Activated gamma-delta T cell (primary cell): Measurements from ENCODE around the gene COL23A1.
A peak's percentile ranks its signal among the peaks of the same experiment; 100 is the strongest.

ENCODE experiments used
- DNase-seq: peaks from one replicate; lab custom pipeline; 2025; lab: John Stamatoyannopoulos, UW
- total RNA-seq, 2 donors: gene quantifications; one replicate each; lab custom pipeline; 2026; lab: John Stamatoyannopoulos, UW

COL23A1 gene
- 0.39 to 0.41 reads per million in 2 donors for total RNA-seq

GRCh38 chr5:178590141-178590923 is at the start of gene COL23A1:
Gene COL23A1 (minus strand): TSS chr5:178590393.
- peak; percentile 35 for DNase-seq

- DNase-seq: no peak
Observed at GRCh38 chr5:178637356-178638074, 47.3 kb upstream of the COL23A1 start.

DNA sequence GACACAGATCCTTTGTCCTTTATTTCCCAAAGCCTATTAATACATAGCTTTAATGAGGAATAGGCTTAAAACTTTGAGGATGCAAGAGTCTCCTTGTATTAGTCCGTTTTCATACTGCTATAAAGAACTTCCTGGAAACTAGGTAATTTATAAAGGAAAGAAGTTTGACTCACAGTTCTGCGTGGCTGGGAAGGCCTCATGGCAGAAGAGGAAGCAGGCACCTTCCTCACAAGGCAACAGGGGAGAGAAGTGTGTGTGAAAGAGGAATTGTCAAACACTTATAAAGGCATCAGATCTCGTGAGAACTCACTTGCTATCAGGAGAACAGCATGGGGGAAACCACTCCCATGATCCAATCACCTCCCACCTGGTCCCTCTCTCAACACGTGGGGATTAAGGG is 42.1 kb upstream of the COL23A1 start:
- DNase-seq: no peak

DNA sequence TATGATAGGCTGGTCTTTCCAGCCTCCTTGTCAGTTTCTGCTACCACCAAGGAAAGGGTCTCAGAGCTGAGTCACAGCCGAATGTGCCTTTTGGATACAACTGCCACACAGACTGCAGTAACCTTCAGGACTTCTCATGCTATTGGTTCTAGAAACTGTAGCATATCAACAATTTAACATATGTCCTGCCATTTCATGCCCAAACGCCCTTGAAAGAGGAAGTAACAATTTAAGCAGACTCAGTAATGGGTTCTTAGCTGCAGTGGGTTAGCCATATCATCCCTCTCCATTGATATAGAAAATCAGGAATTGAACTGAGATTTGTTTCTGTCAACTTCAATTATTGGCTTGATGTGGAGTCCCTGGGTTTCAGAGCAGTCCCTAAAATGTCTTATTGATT is 40.8 kb upstream of the COL23A1 start:
- DNase-seq: no peak

DNA sequence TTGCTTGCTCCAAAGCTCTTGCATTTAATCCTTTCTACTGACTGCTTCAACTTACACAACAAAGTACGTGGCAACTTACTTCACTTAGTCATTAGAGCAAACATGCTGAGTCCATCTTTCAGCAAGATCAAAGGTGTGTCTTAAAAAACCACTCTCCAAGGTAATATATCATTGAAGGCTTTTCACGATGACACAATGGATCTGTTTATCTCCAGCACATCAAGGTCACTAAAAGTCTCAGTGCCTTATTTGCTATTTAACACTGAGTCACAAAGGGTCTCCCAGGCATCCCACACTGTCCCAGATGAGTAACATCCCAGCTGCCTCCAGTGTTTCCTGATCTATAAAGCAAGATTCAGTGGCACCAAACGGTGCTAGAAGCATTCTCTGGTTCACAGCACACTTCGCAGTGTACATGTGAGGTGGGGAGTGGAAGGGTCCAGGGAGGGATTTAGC is 40.3 kb upstream of the COL23A1 start:
- DNase-seq: no peak

DNA sequence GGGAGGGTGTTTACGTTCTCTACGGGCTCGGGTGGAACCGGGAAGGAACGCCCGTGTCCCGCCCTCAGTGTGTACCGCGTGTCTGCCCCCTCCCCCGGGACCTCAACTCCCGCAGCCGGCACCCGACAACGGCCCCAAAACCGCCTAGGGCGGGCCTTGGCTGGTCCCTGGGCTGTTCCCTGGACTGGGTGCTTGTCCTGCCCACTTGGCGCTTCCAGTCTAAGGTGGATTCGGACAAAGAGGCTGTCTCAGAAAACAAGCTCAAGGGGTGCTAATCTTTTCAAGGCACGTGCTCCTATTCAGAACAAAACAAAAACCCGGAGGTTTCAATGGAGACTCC is 37.0 kb upstream of the COL23A1 start:
- DNase-seq: no peak

- peak; percentile 95 for DNase-seq
Observed at GRCh38 chr5:178626484-178627258, 36.5 kb upstream of the COL23A1 start, which contains the start of gene CLK4. Gene CLK4 (minus strand): TSS chr5:178627050. CDS start chr5:178623416, 3,634 bp downstream.

DNA sequence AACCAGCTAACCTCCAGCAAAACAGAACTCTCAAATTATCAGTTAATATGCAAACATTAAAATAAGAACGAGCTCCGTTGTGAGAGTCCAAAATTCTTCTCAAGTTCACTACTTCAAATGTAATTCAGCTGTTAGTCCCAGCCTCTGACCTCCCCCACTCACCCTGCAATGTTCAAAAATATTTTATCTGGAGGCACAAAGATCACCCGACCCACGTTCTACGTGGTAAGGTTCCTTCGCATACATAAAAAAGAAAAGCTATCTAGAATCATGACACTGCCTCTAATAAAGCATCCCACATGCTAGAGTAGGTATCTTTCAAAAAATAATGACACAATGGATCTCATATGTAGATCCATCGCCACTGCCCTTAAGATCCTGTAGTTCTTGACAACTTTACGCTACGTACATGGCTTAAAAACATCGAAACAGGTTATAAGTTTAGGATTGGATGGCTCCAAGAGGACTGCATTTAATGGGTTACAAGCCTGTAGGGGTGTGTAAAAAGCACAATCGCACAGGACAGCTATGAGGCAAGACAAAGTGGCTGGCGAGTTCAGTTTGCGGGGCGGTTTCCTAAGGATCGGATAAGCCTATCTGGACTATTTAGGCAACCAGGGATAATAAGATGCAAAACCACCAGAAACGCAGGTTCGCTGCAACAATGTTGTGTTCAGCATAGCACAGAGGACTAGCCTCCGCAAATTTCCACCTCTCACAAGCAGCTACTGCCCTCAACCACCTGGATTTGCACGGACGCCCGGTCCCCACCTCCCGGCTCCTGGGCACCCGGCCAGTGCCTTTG is 35.7 kb upstream of the COL23A1 start:
- no peak for DNase-seq

DNA sequence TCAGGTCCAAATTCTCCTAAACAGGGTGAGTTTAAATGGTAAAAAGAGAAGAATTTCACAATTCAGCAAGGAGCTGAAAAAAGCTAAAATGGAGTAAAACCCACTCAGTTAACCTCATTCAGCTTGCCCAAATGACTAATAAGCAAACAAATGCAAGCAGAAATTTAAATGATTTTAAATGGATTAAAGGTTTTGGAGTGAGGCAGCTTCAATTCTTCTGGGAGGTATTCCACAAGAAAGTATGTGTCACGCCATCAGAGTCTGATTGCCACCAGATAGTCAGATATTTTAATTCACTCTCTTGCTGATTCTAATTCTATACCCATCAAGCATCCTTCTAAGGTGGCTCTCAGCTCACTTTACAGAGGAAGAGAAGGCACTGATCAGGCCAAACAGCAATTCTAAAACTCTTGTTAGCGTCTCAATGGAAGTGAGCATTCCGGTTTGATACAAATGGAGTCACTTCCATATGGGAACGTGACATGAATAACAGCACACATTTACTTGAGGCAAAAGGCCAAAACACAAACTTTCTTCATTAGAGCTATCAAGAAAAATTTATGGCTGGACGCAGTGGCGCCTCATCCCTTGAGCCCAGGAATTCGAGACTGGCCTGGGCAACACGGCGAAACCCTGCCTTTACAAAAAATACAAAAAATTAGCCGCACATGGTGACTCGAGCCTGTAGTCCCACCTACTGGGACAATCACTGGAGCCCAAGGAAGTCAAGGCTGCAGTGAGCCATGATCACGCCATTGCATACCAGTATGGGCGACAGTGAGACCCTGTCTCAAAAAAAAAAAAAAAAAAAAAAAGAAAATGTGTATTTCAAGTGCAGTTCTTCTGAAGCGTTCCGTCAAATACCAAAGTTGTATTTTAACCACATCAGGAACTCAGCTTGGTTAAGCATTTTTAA is 34.7 kb upstream of the COL23A1 start:
- DNase-seq: no peak

GRCh38 chr5:178622679-178623247 is 32.6 kb upstream of the COL23A1 start:
- no peak for DNase-seq

GRCh38 chr5:178619390-178619789 is 29.2 kb upstream of the COL23A1 start:
- no peak for DNase-seq

GRCh38 chr5:178612299-178612698 is 22.1 kb upstream of the COL23A1 start:
- no peak for DNase-seq

DNA sequence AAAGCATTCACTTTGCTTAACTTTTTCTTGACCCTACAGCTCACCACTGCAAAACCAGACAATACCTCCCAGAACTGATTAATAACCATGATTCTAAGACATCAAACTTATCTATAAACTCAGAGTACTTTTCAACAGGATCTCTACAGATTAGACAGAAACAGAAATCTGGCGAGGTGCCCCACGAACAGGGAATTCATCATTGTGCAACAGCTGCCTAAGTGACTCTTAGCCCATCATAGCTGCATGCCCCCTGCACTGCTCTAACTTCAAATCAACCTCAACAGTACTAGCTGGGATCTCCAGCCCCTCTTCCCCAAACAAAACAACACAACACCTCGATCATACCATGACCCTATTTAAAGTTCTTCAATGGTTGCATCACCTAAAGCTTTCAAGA is 16.1 kb upstream of the COL23A1 start:
- DNase-seq: no peak

DNA sequence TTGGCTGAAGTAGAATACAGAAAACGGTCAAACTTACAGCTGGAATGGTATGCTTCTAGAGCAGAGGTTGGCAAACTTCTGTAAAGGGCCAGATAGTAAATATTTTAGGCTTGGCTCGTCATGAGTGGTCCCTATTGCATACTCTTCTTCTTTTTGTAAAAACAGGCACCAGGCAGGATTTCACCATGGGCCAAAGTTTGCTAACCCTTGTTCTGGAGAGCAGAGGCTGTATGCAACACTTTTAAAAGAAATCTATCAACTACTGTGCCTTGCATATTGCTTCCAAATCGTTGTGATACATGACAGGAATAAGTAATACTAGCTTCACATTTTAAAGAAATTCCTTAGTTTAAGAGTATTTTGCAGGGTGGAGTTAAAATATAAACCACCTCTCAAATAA is 15.6 kb upstream of the COL23A1 start:
- DNase-seq: no peak

DNA sequence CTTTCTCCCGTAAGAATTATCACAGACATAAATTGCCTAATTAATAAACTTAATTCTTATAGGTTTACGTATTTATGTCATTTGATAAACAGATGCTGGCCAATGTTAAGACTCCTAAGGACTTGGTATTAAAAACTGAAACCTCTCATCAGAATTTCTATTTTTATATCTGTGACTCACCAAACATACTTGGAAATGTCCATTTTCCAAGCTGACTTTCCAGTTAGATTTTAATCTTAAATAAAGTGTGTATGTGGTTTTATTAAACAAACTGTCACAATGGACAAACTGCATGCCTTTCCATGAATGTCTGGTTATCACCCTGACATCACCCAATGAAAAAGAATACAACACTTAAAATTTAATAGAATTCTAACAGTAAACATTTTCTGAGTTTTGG is 12.6 kb upstream of the COL23A1 start:
- no peak for DNase-seq

GRCh38 chr5:178595750-178596149 is 5.6 kb upstream of the COL23A1 start:
- no peak for DNase-seq

DNA sequence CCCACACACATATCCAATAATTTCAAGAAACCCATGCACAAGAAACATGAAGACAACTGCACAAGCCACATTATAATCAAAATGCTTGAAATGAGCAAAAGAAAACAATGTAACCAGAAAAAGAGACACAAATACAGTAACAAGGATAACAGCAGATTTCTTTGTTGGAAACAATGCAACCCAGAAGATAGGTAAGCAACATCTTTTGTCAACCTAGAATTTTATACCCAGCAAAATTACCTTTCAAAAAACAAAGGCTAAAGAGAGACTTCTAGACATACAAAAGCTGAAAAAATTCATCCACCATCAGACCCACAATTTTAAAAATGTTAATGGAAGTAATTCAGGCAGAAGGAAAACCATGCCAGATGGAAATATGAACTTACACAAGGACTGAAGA is 5.0 kb upstream of the COL23A1 start:
- DNase-seq: no peak

GRCh38 chr5:178590924-178591423 is 781 bp upstream of the COL23A1 start:
- DNase-seq: no peak

DNA sequence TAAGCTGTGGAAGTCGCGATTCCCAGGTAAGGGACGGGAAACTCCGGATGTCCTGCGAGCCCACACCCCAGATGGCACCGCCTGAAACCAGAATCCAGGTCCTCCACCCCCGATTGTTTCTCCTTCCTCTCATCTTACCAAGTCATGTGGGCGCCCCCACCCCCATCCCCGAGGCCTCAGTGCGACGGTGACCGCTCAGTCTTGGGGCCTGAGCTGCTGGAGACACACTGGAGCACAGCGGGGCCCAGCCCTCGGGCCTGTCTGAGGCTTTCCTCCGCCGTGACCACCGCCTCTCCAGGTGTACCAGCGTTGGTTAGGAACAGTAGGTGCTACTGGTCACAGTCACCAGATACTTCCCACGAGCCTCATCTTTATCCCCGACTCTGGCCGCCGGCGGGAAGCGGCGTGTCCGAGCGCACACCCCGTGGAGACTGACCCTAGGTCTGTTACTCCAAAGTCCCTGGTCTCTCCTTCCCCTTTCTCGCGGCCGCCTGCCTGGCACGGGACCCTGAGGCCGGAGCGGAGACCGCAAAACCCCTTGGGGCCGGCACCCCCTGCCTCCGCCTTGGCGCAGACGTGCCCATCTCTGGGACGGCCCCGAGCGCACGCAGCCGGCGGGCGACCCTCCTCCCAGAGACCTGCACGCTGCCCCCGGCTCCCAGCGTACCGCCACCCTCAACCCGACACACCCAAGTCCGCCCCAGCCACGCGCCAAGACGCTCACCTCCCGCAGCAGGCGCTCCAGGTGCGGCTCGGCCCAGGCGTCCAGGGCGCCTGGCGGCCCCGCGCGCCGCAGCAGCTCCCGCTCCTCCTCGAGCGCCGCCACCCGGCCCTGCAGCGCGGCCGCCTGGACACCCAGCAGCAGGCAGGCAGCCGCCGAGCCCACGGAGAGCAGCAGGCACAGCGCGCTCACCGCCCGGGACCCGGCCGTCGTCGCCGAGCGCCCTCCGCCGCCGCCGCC is 733 bp downstream of the COL23A1 start:
- DNase-seq: no peak
